Stimulated activated CD8-positive, alpha-beta memory T cell treated with anti-CD3 and anti-CD28 coated beads, Interleukin-4, amount 100 ng/mL, for 48 hours (primary cell): Measurements from ENCODE around the gene PAXIP1.
A peak's percentile ranks its signal among the peaks of the same experiment; 100 is the strongest.
"Not testable (repeated sequence)": the region's sequence is repeated elsewhere in the genome, so short reads cannot be mapped to it uniquely, and the experiment has no call there.

Experiments used
- DNase-seq: peaks from one replicate; pipeline ENCODE4 v3.0.0-alpha.2; 2020

Gene PAXIP1

DNA sequence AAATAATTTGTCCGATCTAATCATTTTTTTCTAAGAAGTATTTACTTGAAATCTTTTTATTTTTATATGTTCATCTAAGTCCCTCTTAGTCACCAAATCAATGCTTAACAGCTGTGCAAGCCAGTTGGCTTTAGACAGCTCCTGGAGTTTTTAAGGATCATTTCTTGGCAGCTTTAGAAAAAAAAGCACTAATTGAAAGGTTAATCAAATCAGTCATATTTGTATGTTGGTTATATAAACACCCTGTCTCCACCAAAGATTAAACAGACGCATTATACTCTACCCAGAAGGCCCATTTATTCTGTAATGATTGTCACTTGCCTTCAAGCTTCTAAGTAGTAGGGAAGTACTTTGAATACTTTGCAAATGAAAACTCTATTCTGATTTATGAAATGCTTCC is 60.2 kb downstream of the PAXIP1 start:
- DNase-seq, result no peak

DNA sequence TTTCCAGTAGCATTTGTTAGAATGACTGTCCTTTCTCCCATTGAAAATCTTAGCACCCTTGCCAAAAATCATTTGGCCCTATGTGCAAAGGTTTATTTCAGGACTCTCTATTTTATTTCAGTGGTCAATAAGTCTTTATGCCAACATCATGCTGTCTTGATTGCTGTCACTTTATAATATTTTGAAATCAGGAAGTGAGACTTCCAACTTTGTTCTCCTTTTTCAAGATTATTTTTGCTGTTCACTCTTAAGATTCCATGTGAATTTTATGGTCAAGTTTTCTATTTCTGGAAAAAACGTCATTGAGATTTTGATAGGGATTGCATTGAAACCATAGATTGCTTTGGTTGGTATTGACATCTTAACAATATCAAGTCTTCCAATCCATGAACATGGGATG is 65.1 kb downstream of the PAXIP1 start:
- no peak for DNase-seq

DNA sequence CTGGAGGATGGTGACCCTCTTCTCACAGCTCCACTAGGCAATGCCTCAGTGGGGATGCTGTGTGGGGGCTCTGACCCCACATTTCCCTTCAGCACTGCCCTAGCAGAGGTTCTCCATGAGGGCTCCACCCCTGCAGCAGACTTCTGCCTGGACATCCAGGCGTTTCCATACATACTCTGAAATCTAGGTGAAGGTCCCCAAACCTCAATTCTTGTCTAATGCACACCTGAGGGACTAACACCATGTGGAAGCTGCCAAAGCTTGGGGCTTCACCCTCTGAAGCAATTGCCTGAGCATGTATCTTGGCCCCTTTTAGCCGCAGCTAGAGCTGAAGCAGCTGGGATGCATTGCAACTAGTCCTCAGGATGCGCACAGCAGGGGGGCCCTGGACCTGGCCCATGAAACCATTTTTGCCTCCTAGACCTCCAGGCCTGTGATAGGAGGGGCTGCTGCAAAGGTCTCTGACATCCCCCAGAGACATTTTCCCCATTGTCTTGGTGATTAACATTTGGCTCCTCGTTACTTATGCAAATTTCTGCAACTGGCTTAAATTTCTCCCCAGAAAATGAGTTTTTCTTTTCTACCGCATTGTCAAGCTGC is 68.5 kb downstream of the PAXIP1 start:
- DNase-seq, result not testable (repeated sequence)

DNA sequence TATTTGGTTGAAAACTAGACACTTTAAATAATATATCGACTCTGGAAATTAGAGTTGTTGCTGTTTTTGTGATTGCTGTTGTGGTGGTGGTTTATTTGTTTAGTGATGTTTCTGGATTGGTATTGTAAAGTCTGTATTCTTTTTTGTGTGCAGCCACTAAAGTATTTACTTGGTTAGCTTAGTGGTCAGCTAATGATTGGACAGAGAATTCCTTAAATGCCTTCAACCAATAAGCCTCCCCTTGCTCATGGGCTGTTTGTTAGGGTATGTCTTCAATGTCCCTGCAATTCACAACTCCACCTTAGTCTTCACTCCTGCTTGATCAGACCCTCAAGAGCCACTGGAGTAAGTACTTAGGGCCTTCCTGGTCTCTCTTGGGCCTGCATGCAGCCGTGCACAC is 71.0 kb downstream of the PAXIP1 start:
- no peak for DNase-seq

DNA sequence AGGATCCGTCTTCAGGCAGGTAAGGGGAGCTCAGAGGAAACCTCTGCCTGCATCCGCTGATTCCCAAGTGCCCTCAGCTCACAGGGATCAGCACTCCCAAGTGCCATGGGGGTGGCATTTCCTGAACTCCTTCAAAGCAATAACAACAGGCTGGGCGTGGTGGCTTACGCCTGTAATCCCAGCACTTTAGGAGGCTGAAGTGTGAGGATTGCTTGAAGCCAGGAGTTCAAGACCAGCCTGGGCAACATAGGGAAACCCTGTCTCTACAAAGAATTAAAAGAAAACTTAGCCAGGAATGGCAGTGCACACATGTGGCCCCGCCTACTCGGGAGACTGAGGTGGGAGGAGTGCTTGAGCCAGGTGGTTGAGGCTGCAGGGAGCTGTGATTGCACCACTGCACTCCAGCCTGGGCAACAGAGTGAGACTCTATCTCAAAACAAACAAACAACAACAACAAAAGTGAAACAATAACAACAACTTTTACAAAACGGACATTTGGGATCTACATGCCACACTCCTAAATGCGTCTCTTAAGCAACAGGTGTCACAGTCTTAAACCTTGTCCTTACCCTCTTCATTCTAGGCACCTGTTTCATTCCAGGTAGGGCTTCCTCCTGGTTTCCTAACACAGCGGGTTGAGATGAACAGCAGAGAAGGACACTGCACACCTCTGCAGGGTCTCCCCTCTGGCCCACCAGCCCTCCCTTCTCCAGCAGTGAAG is 73.8 kb downstream of the PAXIP1 start:
- no peak for DNase-seq

DNA sequence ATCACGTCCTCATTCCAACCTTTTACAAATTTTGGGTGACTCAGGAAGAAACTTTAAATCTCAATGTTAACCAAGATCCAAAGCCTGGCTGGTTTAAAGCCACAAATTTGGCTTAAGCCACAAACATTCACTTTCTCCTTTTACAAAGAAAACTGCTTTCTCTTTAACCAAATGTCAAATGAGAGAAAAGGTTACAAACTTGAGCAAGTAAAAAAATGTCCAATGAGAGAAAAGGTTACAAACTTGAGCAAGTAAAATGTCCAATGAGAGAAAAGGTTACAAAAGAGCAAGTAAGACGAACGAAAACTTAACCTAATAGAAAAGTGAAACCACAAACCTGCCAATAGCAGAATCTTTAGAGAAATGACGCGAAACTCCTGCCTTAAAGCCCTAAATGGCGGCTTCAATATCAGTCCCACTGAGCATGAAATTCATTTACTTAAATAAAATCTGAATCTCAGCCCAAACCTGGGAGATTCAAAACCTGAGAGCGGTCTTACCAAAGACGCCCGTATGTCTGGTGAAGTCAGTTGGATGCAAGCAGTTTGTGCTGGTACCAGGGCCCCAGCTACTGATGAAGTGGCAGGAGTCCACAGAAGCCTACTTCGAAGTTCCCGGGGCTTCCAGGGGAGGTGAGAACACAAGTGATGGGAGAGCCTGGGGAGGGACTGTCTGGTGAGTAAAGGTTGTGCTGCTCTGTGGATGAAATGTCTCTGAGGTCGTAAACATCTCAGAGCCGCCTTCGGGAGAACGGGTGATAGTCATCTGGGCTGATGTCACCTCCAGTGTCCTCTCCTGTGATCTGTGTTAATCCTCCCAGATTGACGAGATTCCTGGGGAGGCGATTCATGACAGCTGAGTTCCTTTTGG is 74.6 kb downstream of the PAXIP1 start:
- DNase-seq, result peak; percentile 63

DNA sequence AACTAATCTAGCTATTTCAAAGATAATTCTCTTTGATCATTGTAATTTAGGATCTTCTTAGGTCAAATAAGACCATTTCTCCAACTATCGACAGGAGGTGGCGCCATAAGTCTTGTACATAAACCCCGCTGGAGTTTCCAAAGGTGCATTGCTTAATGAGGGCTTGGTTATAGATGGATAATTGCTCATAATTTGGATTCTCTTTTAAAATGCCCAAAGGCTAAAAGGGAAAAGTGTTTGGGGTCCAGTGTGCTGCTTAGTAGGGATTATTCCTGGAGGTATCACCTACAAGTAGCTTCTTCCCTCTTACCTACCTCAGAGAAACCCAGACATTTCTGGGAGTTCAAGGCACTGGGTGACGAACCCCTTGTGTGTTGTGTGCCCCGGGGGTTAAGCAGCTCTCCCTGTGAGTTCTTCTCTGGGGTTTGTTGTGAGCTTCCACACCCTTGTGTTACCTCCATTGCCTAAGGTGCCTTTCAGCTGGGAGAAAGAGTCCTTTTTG is 75.2 kb downstream of the PAXIP1 start:
- peak; percentile 83 for DNase-seq

DNA sequence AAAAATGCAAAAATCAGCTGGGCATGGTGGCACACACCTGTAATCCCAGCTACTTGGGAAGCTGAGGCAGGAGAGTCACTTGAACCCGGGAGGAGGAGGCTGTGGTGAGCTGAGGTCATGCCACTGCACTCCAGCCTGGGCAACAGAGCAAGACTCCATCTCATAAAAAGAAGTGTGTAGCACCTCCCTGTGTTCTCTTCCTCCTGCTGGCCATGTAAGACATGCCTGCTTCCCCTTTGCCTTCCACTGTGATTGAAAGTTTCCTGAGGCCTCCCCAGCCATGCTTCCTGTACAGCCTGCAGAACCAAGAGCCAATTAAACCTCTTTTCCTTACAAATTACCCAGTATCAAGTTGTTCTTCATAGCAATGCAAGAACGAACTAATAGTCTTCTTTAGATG is 80.5 kb downstream of the PAXIP1 start:
- not testable (repeated sequence) for DNase-seq

DNA sequence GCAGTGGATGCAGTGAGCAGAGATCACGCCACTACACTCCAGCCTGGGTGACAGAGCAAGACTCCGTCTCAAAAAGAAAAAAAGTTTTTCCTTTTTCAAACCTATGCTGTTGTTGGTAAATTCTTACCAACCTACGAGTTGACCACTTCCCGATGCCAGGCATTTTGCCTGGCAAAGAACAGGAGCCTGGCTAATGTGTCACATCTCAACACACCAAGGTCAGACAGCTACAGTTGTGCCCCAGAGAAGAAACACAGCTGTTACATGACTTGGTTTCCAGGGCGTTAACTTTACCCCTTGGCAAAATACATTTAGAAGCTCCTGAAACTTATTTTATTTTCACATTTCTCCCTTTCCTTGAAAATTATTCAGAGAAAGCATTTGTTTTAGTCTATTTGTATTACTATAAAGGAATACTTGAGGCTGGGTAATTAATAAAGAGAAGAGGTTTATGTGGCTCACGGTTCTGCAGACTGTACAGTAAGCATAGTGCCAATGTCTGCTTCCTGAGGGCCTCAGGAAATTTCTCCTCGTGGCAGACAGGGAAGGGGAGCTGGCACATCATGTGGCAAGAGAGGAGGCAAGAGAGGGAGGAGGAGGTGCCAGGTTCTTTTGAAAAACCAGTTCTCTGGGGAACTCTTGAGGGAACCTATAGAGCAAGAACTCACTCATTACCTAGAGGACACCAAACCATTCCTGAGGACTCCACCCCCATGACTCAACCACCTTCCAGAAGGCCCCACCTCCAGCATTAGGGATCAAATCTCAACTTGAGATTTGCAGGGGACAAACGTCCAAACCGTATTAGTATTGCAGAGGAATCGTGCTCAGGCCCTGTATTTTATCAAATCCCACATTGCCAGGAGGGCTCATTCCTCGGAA is 83.3 kb downstream of the PAXIP1 start:
- no peak for DNase-seq

DNA sequence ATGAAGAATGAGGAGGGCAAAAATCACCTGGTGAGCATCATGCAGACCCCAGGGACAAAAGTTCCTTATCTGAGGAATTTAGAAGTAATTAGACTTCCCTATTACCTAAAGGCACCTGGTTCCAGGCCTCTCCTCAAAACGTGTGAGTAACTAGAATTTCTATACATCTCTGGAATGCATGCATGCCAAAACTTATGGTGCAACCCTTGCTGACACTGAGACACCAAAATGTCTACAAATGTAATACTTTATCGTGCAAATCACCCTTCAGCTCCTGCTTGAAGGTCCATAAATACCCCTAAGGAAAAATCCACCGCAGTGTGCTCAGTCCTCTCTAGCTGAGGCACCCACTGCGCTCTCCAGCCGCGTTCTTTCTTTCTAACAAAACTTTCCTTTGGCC is 84.2 kb downstream of the PAXIP1 start:
- DNase-seq, result no peak

DNA sequence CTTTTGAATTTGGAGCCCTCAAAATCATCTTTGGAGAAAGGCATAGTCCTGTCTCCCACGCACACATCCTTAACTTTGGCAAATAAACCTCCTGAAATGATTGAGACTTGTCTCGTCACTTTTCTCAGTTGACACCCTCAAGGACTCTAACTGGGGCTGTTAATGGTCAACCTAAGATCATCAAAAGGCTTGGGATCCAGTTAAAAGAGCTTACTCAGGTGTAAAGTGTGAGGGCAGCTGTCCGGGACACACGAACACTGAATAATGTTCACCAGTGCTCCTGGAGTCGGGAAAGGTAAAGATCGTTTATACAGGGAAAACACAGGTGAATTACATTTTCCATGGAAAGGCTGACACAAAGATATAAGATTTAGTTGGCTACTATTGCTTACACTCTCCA is 84.7 kb downstream of the PAXIP1 start:
- no peak for DNase-seq

DNA sequence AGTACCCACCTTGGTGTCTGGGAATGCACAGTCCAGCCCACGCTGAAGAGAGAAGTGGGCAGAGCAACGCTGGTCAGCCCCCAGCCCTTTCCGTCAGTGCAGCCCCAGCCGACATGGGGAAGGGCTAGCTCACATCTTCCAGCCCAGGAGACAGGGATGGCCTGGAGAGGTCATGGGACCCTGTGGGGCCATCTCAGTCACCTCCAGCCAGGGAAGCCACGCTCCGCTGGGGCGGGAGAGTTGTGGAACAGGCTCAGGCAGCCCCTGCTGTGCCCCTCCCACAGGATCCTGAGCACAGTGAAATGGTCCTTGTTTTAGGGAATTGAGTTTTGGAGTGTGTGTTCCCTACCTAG is 85.1 kb downstream of the PAXIP1 start:
- no peak for DNase-seq

DNA sequence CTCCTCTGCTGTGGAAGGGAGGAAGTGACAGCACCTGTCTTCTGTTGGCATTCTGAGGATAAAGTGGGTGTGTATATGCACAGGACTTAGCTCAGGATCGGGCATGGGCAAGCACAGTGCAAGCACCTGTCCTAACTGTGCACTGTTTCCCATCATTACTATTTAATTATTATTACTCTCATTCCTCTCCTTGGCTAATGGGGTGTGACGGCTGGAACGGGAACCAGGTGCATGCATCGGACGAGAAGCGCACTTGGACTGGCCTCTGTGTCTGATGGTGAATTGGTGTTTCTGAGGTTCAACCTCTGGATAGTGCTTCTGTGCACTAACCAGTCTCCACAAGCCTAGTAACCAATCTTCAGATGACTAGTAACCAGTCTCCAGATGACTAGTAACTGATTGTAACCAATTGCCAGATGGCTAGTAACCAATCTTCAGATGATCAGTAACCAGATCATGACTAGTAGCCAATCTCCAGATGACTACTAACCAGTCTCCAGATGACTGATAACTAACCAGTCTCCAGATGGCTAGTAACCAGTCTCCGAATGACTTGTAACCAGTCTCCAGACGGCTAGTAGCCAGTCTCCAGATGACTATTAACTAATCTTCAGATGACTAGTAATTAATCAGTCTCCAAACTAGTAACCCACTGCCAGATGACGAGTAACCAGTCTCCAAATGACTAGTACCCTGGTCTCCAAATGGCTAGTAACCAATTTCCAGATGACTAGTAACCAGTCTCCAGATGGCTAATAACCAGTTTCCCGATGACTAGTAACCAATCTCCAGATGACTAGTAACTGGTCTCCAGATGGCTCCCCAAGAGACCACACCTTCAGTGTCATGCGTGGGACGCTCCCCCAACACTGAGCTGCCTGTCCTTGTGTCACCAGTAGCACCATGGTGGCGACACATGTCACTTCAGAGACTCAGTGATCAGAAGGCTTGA is 85.8 kb downstream of the PAXIP1 start:
- no peak for DNase-seq

DNA sequence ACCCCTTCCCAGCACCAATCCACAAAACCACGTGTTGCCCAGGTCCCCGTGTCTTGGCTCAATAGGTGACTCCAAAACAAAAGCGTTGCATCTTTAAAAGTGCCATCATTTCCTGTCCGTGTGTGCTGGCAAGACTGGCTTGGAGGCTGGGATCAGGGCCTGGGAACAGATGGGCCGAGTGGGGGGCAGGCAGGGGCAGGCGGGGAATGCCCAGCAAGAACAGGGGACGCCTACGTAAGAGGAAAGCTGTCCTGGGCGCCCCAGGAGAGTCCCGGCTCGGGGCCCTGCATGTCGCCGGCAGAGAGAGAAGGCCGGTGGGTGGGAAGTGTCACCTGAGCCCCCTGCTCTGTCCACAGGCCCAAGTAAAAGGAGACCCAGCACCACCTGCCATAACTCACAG is 86.5 kb downstream of the PAXIP1 start:
- no peak for DNase-seq

DNA sequence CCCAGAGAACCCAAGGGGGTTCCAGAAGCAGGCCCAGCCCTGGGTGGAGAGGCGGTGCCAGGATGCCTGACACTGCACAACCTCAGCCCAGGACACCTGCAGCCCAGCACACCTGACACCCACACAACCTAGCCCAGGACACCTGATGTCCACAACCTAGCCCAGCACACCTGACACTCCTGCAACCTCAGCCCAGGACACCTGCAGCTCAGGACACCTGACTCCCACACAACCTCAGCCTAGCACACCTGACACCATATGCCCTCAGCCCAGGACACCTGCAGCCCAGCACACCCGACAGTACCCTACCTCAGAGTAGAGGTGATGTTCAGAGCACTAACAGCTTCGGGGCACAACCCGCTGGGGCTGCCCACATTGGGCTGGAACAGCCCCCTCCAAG is 87.3 kb downstream of the PAXIP1 start:
- no peak for DNase-seq

DNA sequence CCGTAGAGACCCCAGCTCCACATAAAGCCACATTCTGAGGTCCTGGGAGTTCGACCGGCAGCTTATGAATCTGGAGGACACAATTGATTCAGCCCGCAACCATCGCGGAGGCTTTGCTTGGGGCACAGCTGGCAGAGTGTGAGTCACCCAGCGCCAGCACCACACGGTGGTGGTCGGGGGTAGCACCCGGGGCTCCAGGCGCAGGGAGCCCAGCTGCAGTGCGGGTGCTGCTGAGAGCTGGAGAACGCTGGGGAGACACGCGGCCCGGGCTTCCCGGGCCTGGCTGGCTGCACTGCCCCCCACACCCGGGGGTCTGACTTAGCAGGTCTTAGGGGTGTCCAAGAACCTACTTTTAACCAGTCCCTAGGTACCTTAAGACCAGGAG is 87.9 kb downstream of the PAXIP1 start:
- no peak for DNase-seq

DNA sequence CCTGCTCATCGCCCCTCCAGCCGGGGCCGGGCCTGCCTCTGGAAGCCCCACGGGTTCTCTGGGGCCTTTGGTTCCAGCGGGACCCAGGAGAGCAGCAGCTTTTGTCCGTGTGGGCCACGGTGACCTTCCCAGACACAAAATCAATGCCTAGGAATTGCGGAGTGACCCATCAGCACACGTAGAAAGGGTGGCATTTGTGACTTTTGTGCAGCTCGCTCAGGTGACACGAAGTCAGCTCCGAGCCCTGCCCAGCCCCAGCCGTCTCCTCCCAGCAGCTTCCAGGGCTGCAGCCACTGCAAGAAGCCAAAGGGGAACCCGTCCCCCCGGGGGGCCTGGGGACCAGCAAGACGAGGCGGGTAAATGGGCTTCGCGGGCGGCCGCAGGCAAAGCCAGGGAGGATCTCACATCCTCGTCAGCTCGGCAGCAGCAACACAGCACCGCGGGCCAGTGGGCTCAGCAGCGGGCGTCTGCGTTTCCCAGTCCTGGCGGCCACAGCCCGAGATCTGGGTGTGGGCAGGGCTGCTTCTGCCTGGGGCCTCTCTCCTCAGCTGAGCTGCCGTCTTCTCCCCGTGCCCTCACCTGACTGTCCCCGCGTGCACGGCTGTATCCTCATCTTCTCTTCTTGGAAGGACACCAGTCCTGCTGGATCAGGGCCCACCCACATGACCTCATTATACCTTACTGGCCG is 88.5 kb downstream of the PAXIP1 start:
- no peak for DNase-seq

DNA sequence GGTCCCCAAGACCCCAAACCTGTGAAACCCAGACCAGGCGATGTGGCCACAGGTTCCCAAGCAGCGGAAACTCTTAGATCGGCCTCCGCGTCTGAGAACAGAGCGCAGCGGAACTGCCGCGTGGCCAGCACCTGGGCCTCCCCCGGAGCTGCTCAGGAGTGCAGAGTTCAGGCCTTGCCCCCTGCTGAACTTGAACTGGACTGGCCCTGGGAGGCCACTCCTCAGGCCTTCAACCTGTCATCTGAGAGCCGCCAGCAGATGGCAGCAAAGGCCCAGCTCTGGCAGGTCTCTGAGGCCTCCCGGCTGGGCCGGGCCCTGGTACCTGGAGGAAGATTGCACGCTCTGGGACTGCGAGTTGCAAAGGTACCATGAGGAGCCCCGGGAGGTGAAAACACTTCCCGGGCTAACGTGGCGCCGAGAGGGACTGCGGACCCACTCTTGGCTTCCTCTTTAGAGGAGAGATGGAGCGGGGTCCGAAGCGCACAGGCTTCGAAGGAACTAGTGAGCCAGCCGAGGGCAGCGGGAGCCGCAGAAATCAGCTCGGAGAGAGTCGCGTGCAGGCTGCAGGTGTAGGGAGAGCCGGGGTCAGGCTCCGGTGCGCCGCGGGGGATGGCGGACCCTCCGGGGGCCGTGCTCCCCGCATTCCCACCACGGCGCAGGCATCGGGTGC is 89.2 kb downstream of the PAXIP1 start:
- DNase-seq, result peak; percentile 98

DNA sequence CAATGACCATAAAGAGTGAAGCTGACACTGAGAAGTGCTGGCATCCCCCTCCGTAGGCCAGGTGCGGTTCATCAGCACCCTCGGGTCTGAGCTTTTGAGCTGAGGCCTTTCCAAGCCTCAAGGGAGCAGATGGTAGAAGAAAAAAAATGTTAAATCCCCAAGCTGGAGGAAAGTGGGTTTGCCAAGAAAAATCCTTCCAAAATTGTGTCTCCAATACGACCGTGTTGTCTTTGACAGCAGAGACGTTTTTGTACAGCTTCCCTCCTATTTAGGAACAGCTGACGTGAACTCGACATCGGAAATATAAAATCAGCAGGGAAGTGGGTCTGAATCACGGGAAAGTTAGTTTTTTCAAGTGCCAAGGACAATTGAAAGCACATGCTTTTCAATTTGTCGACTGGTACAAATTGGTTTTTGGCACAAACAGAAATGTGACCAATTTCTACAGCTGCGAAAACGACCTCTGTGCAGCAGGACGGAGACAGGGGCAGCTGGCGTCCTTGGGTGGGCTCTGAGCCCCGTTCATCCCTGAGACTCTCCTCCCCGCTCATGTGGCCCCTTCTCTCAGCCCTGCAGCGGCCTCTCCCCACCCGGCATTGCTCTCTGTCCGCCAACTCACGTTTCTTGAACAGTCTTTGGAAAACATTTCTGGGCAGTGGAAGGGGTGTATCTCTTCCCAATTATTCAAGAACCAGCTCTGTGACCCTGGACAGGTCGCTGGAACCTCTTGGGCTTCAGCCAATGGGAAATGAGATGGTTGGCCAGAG is 89.9 kb downstream of the PAXIP1 start:
- no peak for DNase-seq
